Measurements from ENCODE around the gene HECTD3. TPM values are rescaled to one million over a fixed set of nuclear protein-coding genes. Genes with fewer than 3 reads are reported as not detected.
A peak's percentile ranks its signal among the peaks of the same experiment; 100 is the strongest.

The HECTD3 gene
- polyA plus RNA-seq, 1 donor from 2014 or later: 9.7 TPM

DNA sequence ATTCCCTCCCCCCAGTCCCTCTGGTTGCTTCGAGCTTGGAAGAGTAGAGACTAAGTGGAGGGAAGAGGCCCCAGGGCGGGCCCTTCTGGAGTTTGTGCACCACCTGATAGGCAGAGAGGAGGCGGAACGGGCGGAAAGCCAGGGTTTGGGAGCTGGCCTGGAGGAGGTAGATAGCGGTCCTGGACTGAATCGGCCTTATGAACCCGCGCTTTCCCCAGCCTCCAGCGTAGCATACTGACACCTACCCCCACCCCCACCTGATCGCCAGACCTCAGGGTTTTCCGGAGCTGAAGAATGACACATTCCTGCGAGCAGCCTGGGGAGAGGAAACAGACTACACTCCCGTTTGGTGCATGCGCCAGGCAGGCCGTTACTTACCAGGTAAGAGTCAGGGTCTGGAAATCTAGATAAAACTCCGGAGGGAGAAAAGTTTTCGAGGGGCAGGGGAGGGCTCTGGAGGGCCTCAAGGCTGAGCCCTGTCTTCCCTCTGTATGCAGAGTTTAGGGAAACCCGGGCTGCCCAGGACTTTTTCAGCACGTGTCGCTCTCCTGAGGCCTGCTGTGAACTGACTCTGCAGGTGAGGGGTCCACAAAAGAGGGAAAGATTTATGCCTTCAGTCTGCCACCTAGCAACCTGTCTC, 1.6 kb upstream of the HECTD3 start:
- Histone ChIP-seq H3K27ac (ENCODE audit: low read length) (no peak overlapping the region), H3K4me2 (ENCODE audit: low read length) (peak overlapping the region; percentile 99), H4K20me1 (ENCODE audit: insufficient read depth) (no peaks in the 10 kb centered on the region), H3K4me3 (ENCODE audit: low read length) (peak overlapping the region; percentile 98), H3K79me2 (replicated peaks; ENCODE audit: insufficient read depth, low read length) (peaks cover 8% of the 10 kb centered on the region), H2AFZ (ENCODE audit: low read depth, low read length) (peak overlapping the region; percentile 77), H3K27me3 (ENCODE audit: insufficient read depth, low read depth, low read length) (no peaks in the 10 kb centered on the region), H3K9me2 (ENCODE audit: insufficient read depth, low read length) (no peaks in the 10 kb centered on the region), H3K9me3 (ENCODE audit: low read length) (no peaks in the 10 kb centered on the region), H3K36me3 (ENCODE audit: insufficient read depth, low read length) (no peaks in the 10 kb centered on the region), H3F3A (ENCODE audit: insufficient read depth, low read length, poor library complexity, severe bottlenecking) (no peaks in the 10 kb centered on the region), H3K9ac (ENCODE audit: low read length) (peak overlapping the region; percentile 65)
- TF ChIP-seq EZH2 (IDR thresholded peaks at IDR 0.05; ENCODE audit: borderline replicate concordance, insufficient read depth, low read length, poor library complexity, severe bottlenecking) (no peak), RAD21 (conservative IDR thresholded peaks at IDR 0.05) (no peak)
- TF ChIP-seq, protein P1, sequence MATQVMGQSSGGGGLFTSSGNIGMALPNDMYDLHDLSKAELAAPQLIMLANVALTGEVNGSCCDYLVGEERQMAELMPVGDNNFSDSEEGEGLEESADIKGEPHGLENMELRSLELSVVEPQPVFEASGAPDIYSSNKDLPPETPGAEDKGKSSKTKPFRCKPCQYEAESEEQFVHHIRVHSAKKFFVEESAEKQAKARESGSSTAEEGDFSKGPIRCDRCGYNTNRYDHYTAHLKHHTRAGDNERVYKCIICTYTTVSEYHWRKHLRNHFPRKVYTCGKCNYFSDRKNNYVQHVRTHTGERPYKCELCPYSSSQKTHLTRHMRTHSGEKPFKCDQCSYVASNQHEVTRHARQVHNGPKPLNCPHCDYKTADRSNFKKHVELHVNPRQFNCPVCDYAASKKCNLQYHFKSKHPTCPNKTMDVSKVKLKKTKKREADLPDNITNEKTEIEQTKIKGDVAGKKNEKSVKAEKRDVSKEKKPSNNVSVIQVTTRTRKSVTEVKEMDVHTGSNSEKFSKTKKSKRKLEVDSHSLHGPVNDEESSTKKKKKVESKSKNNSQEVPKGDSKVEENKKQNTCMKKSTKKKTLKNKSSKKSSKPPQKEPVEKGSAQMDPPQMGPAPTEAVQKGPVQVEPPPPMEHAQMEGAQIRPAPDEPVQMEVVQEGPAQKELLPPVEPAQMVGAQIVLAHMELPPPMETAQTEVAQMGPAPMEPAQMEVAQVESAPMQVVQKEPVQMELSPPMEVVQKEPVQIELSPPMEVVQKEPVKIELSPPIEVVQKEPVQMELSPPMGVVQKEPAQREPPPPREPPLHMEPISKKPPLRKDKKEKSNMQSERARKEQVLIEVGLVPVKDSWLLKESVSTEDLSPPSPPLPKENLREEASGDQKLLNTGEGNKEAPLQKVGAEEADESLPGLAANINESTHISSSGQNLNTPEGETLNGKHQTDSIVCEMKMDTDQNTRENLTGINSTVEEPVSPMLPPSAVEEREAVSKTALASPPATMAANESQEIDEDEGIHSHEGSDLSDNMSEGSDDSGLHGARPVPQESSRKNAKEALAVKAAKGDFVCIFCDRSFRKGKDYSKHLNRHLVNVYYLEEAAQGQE (IDR thresholded peaks at IDR 0.05; ENCODE audit: borderline replicate concordance): no peak

DNA sequence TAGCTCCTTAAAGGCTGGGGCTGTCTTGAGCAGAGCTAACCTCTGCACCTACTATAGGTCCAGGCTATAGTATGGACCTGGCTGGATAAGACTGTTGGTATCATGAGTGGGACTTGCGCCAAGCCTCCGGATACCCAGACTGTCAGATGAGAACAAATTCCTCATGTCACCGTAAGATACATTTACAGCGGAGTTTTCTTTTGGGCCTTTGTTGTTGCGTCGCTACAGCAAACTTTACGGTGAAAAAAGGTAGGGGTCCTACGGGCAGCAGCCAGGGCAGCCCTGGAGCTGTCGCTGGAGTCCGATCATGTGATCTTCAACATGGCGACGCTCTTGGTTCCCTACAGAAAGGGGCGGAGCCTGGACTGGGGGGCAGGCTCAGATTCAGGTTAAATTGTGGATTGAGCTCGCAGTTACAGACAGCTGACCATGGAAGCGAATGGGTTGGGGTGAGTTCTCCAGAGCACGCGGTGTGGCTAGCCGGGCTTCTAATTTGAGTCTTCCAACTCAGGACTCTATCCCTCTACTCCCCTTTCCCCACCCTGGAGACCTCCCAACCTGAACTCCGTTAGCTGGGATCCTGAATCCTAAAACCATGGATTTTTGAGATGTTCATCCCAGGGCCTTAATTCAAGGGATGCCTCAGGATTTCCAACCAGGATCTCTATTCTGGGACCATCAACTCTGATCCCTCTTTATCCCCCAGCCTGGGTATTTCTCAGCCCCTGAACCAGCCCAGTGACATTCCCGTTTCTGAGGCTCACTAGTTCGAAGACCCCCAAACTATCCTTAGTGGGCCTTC, 914 bp upstream of the HECTD3 start, which contains the start of gene UROD:
TSS of gene UROD (plus strand) at position 418 of the 802 bp plus-strand sequence. CDS start at position 430, 12 bp downstream.
- no peaks in the 10 kb centered on the region for H3K9me2 ChIP-seq (ENCODE audit: insufficient read depth, low read length)
- H3K9me3 ChIP-seq (ENCODE audit: low read length): no peaks in the 10 kb centered on the region
- no peaks in the 10 kb centered on the region for H3K36me3 ChIP-seq (ENCODE audit: insufficient read depth, low read length)
- peak within 1 kb of the TSS; percentile 99 for H3K4me2 ChIP-seq (ENCODE audit: low read length)
- H3K4me3 ChIP-seq (ENCODE audit: low read length): peak within 1 kb of the TSS; percentile 98
- peak within 1 kb of the TSS; percentile 60 for H3K27ac ChIP-seq (ENCODE audit: low read length)
- peak within 1 kb of the TSS; percentile 77 for H2AFZ ChIP-seq (ENCODE audit: low read depth, low read length)
- H3K27me3 ChIP-seq (ENCODE audit: insufficient read depth, low read depth, low read length): no peaks in the 10 kb centered on the region
- H4K20me1 ChIP-seq (ENCODE audit: insufficient read depth): no peaks in the 10 kb centered on the region
- H3F3A ChIP-seq (ENCODE audit: insufficient read depth, low read length, poor library complexity, severe bottlenecking): no peaks in the 10 kb centered on the region
- TF ChIP-seq TAF1 (IDR thresholded peaks at IDR 0.05; ENCODE audit: low read depth): no peak
- TF ChIP-seq, protein P1 (IDR thresholded peaks at IDR 0.05; ENCODE audit: borderline replicate concordance): no peak
- TF ChIP-seq POLR2AphosphoS5 (IDR thresholded peaks at IDR 0.05): peak; percentile 49
- no peak for TF ChIP-seq EZH2 (IDR thresholded peaks at IDR 0.05; ENCODE audit: borderline replicate concordance, insufficient read depth, low read length, poor library complexity, severe bottlenecking)
- TF ChIP-seq, protein P2, sequence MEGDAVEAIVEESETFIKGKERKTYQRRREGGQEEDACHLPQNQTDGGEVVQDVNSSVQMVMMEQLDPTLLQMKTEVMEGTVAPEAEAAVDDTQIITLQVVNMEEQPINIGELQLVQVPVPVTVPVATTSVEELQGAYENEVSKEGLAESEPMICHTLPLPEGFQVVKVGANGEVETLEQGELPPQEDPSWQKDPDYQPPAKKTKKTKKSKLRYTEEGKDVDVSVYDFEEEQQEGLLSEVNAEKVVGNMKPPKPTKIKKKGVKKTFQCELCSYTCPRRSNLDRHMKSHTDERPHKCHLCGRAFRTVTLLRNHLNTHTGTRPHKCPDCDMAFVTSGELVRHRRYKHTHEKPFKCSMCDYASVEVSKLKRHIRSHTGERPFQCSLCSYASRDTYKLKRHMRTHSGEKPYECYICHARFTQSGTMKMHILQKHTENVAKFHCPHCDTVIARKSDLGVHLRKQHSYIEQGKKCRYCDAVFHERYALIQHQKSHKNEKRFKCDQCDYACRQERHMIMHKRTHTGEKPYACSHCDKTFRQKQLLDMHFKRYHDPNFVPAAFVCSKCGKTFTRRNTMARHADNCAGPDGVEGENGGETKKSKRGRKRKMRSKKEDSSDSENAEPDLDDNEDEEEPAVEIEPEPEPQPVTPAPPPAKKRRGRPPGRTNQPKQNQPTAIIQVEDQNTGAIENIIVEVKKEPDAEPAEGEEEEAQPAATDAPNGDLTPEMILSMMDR (IDR thresholded peaks at IDR 0.05; ENCODE audit: poor library complexity, severe bottlenecking): no peak
- TF ChIP-seq SMC3 (conservative IDR thresholded peaks at IDR 0.05; ENCODE audit: poor library complexity): peak; percentile 18
- TF ChIP-seq EP300 (conservative IDR thresholded peaks at IDR 0.05; ENCODE audit: poor library complexity, severe bottlenecking): no peak
- peak; percentile 29 for TF ChIP-seq RAD21 (conservative IDR thresholded peaks at IDR 0.05)
- TF ChIP-seq MXI1 (conservative IDR thresholded peaks at IDR 0.05; ENCODE audit: poor library complexity, severe bottlenecking): peak; percentile 71
- peaks cover 8% of the 10 kb centered on the region for H3K79me2 ChIP-seq (replicated peaks; ENCODE audit: insufficient read depth, low read length)
- peak within 1 kb of the TSS; percentile 75 for H3K9ac ChIP-seq (ENCODE audit: low read length)
